ENCODE results near the gene GALNS. TPM values are rescaled to one million over a fixed set of nuclear protein-coding genes. Genes with fewer than 3 reads are reported as not detected.

GALNS gene
- total and polyA plus RNA-seq, 2 of the 13 experiments (the other 11 are each of a cell fraction or from before 2014, with no cell fraction given), result 9.2 to 9.8 TPM

DNA sequence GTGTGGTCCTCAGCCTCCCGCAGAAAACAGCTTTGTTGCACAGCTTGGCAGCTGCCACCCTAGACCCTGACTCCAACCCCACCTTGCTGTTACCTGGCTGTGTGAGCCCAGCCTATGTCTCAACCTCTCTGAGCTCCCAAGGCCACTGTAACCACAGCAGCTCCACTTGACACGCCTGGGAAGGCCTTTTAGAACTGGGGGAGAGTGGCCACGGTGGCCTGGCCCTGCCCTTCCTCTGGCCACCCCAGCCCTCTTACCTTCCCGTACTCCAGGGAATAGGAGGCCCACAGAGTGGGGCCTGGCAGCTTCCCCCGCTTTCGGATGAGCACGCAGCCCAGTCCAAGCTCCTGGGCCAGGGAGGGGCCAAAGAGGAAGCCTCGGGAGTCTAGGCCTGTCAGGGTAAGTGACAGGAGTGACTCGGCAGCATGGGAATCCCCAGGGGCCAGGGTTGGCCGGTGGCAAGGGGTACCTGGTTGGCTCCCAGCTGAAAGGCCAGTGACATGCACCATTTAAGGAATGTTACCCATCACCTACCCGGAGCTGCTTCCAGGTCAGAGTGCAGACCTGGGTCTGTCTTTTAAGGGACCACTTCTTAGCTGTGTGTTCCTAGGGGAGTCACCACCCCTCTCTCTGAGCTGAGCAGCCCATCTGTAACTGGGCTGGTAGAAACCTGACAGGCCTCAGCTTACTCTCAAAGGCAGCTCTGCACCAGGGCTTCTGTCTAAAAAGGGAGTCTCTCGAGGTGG is 46.4 kb downstream of the GALNS start (continued):
- TF ChIP-seq, protein P1, sequence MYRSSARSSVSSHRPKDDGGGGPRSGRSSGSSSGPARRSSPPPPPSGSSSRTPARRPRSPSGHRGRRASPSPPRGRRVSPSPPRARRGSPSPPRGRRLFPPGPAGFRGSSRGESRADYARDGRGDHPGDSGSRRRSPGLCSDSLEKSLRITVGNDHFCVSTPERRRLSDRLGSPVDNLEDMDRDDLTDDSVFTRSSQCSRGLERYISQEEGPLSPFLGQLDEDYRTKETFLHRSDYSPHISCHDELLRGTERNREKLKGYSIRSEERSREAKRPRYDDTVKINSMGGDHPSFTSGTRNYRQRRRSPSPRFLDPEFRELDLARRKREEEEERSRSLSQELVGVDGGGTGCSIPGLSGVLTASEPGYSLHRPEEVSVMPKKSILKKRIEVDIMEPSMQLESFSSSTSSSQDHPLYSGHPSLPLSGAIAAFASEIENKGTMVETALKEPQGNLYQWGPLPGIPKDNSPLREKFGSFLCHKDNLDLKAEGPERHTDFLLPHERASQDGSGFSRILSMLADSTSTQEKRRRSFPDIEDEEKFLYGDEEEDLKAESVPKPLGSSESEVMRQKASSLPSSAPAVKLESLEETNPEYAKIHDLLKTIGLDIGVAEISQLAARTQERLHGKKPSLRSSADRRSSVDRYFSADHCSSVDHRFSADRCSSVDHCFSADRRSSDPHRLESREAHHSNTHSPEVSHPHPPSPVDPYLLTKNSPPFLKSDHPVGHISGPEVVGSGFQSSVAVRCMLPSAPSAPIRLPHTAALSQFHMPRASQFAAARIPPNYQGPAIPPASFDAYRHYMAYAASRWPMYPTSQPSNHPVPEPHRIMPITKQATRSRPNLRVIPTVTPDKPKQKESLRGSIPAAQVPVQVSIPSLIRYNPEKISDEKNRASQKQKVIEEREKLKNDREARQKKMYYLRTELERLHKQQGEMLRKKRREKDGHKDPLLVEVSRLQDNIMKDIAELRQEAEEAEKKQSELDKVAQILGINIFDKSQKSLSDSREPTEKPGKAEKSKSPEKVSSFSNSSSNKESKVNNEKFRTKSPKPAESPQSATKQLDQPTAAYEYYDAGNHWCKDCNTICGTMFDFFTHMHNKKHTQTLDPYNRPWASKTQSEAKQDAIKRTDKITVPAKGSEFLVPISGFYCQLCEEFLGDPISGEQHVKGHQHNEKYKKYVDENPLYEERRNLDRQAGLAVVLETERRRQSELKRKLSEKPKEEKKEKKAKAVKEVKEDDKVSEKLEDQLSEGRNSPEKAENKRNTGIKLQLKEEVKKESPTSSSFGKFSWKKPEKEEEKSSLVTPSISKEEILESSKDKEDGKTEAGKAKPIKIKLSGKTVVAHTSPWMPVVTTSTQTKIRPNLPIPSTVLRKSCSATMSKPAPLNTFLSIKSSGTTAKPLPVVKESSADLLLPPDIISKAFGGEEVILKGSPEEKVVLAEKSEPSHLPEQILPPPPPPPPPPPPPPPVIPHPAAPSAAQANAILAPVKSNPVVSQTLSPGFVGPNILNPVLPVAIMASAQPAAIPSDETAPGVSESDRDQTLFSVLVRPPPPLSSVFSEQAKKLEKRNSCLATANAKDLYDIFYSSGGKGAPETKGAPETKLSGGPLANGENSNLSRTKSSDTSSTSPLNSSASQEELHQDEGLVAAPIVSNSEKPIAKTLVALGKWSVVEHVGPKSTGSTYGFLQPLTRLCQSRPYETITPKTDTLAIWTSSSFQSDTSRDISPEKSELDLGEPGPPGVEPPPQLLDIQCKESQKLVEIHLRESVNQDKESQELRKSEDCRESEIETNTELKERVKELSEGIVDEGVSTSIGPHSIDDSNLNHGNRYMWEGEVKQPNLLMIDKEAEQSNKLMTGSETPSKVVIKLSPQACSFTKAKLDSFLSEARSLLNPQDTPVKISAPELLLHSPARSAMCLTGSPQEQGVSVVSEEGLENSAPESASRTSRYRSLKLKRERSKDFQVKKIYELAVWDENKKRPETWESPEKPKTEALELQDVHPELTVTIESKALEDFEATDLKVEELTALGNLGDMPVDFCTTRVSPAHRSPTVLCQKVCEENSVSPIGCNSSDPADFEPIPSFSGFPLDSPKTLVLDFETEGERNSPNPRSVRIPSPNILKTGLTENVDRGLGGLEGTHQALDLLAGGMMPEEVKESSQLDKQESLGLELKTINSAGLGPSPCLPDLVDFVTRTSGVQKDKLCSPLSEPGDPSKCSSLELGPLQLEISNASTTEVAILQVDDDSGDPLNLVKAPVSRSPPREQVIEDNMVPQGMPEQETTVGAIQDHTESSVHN (CRISPR knock-in tag; IDR thresholded peaks at IDR 0.05), result 0 out of 2 replicates have a peak, but pooled peaks have one; percentile 43
- TF ChIP-seq POLR2AphosphoS2 (IDR thresholded peaks at IDR 0.05; ENCODE audit: low read depth, low read length), result 0 out of 2 replicates have a peak, but pooled peaks have one; percentile 42
- no peak for TF ChIP-seq SP140L (CRISPR knock-in tag; IDR thresholded peaks at IDR 0.05; ENCODE audit: borderline replicate concordance)
- TF ChIP-seq ZNF260 (CRISPR knock-in tag; IDR thresholded peaks at IDR 0.05; ENCODE audit: borderline replicate concordance, low read depth), result no peak
- 0 out of 2 replicates have a peak, but pooled peaks have one; percentile 3 for TF ChIP-seq DZIP1 (CRISPR knock-in tag; IDR thresholded peaks at IDR 0.05)
- TF ChIP-seq KDM5B (CRISPR knock-in tag; IDR thresholded peaks at IDR 0.05; ENCODE audit: borderline replicate concordance), result no peak
- no peak for TF ChIP-seq ZNF816 (CRISPR knock-in tag; IDR thresholded peaks at IDR 0.05; ENCODE audit: borderline replicate concordance)
- TF ChIP-seq ZNF331 (CRISPR knock-in tag; IDR thresholded peaks at IDR 0.05), result peak; percentile 17; the same call in 1 of the 2 replicates
